ENCODE data around the gene ENO1.

ENO1 gene

DNA sequence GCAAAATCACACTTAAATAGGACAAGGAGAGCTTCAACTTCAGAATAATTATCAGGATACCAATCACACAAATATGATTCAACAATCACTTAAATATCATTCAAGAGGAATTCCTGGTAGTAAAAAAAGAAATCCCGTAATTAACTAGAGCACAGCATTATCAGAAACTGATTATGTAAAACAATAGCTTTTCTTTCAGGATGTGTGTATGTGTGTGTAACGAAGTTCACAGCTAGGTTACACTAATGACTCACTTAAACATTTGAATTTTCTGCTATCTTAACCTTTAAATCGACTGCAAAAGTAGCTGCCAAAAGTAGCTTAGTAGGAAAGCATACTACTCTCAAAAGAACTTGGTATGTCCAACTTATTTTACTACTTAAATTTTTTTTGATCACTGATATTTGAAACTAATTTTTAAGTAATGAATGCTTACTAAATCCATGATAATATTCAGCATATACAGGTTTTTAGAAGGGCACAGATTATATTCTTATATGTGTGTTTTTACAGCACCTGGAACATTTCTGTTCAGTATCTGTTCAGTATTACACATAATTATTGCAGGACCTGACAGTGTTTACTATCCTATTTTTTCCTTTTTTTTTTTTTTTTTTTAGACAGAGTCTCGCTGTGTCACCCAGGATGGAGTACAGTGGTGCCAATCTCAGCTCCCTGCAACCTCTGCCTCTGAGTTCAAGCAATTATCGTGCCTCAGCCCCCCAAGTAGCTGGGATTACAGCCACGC lies 65.3 kb downstream of the ENO1 start:
- DNase-seq (ENCODE audit: low read depth, low spot score), result no peak

DNA sequence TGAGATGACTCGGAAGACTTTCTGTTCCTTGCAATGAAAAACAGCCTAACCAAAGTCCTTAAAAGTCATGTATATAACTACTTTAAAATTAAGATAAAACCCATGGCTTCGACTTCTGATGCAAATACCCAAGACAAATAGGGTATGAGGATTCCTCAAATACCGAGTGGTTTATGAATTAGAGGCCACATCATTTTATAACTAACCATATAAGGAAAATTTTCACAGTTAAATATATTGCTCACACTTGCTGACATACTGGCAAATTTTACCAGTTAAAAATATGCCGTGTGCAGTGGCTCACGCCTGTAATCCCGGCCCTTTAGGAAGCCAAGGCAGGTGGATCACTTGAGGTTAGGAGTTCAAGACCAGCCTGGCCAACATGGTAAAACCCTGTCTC lies 66.4 kb downstream of the ENO1 start:
- no peak for DNase-seq (ENCODE audit: low read depth, low spot score)

Data from ELF-1 (cell line).